LNCaP clone FGC (cell line): ENCODE measurements around the gene BST1.
"Not testable (repeated sequence)": the region's sequence is repeated elsewhere in the genome, so short reads cannot be mapped to it uniquely, and the experiment has no call there.

Source experiments
- DNase-seq: peaks from one replicate; pipeline ENCODE4 v3.0.0-alpha.2; 2011; ENCODE audit warnings: low read depth
- H3K4me3 ChIP-seq: 2 replicates; pipeline ENCODE4 v1.5.1; 2011; ENCODE audit warnings: mild to moderate bottlenecking, low read depth, low read length, control low read depth
- TF ChIP-seq, protein P1 (sequence below): IDR thresholded peaks from 2 replicates; pipeline ENCODE4 v1.5.1; 2012; ENCODE audit warnings: mild to moderate bottlenecking; ENCODE audit not compliant: control insufficient read depth, insufficient read depth; ENCODE audit errors: extremely low read depth

Gene BST1

DNA sequence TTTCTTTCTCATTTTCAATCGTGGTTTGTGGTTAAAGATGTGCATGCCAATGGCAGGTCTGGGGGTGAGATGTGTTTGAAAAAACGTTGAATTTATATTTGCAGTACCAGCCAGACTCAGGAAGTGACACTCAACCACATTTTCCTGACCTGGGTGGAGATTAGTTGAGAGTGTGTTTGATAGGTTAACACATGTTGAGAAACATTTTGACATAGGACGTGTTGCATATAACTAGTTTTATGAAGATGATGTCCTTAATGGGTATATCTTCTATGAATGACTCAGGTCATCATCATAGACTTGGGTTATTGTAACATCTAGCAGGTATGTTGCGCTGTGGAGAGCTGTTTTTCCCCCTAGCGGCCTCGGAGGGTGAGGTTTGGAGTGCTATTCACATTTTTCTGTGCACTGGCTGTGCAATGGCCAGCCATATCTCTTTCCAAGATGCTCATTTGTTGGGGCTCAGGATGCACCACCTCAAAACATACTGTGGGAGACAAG is 53.5 kb downstream of the BST1 start:
- no peak overlapping the region for H3K4me3 ChIP-seq
- DNase-seq = no peak

DNA sequence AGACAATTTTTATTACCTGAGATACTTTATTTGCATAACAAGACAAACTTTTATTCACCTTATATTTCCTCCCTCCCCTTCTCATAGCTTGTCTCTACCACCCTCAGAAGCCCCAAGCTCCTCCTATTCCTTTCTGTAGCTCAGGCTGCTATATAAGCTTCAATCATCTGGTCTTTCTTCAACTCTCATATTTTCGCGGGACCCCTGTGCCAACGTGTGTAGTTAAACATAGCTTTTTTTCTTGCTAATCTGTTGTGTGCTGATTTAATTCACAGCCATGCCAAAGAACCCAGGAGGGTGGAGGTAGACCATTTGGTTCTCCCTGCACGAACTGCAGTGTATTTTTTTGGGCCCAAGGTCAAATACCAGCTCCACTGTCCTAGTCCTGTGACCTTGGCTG is 54.2 kb downstream of the BST1 start:
- TF ChIP-seq, protein P1, sequence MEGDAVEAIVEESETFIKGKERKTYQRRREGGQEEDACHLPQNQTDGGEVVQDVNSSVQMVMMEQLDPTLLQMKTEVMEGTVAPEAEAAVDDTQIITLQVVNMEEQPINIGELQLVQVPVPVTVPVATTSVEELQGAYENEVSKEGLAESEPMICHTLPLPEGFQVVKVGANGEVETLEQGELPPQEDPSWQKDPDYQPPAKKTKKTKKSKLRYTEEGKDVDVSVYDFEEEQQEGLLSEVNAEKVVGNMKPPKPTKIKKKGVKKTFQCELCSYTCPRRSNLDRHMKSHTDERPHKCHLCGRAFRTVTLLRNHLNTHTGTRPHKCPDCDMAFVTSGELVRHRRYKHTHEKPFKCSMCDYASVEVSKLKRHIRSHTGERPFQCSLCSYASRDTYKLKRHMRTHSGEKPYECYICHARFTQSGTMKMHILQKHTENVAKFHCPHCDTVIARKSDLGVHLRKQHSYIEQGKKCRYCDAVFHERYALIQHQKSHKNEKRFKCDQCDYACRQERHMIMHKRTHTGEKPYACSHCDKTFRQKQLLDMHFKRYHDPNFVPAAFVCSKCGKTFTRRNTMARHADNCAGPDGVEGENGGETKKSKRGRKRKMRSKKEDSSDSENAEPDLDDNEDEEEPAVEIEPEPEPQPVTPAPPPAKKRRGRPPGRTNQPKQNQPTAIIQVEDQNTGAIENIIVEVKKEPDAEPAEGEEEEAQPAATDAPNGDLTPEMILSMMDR = no peak
- no peak for DNase-seq
- no peak overlapping the region for H3K4me3 ChIP-seq

More for the DNA sequence above, 53.5 kb downstream of the BST1 start:
- TF ChIP-seq, protein P1 = no peak

DNA sequence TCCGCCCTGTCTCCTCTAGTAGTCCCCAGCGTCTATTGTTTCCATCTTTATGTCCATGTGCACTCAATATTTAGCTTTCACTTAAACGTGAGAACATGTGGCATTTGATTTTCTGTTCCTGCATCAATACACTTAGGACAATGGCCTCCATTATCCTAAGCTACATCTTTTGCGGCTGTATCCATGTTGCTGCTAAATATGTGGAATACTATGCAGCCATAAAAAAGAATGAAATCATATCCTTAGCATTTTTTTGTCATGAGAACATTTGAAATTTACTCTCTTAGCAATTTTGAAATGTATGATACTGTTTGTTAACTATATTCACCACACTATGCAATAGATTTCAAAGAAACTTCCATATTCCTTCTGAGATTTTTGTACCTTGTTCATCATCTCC is 55.4 kb downstream of the BST1 start:
- no peak for DNase-seq
- TF ChIP-seq, protein P1 = no peak
- H3K4me3 ChIP-seq = no peak overlapping the region

DNA sequence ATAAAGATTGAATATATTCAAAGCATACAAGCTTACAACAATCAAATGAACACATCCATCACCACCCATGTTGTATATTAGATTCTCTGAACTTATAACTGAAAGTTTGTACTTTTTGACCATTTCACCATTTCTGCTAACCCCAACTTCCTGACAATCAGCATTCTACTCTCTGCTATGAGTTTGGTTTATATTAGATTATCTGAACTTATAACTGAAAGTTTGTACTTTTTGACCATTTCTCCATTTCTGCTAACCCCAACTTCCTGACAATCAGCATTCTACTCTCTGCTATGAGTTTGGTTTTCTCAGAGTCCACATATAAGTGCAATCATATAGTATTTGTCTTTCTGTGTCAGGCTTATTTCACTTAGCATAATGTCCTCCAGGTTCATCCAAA is 59.6 kb downstream of the BST1 start:
- not testable (repeated sequence) for DNase-seq, H3K4me3 ChIP-seq

DNA sequence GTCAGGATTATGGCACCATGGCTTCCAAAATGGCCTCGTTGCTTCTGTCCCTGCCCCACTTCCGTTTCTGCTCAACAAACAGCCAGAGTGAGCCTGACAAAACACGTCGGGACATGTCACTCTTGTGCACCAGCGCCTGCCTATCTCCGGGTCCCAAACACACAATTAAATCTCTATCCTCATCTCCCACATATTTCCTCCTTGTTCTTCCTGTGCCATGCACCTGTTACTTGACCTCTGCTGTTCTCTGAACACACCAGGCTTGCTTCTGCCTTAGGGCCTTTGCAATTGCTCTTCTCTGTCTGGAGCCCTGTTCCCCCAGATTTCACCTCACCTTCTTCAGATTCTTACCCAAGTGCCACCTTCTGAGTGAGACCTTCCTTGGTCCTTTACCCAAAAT is 62.5 kb downstream of the BST1 start:
- DNase-seq = no peak
- TF ChIP-seq, protein P1 = no peak

DNA sequence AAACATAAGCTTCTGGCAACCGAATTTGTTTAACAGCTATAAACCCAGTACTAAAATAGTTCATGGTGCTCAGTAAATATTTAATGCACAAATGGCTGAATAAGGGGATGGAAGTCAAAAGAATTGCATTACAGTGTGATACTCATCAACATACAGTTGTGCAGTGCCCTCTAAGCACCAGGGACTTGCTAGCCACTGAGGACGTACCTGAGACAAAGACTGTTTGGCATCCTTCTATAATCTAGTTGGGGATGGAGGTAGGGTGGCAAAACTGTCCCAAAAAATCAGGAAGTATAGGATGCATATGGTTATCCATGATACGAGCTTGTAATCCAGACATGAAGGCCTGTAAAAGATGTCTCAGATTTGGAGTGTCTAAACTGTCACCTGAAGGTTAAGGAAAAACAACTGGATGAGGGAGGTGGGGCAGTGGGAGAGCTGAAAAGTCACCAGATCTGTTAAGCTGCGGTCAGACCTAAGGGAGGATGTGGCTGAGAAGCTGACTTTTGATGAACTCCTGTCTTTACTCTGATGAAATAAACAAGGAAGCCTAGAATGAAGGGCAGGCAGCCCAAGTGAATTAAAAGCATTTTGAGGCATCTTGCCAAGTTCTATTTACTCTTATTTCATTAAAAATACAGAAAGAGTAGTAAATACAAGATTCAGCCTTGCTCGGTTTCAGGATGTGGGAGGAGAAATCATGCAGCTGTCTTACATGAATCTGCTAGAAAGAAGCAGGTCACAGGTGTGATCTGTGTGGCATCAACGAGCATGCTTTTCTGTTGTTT is 63.2 kb downstream of the BST1 start:
- DNase-seq = peak; percentile 68
- H3K4me3 ChIP-seq = no peak overlapping the region

More for the DNA sequence above, 62.5 kb downstream of the BST1 start:
- H3K4me3 ChIP-seq = no peak overlapping the region

DNA sequence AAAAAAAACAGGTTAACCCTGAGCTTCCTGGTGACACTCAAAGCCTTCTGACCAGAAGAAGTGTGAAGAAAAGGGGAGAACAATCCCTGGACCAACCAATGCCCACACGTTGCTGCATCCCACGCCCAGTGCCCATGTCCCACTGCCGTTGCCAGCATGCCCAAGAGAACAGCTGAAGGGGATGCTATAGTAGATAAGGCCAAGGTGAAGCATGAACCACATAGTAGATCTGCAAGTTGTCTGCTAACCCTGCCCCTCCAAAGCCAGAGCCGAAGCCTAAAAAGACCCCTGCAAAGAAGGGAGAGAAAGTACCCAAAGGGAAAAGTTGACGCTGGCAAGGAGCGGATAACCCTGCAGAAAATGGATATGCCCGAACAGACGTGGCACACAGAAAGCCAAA is 64.0 kb downstream of the BST1 start:
- TF ChIP-seq, protein P1 = no peak
- no peak for DNase-seq
- no peak overlapping the region for H3K4me3 ChIP-seq

More for the DNA sequence above, 63.2 kb downstream of the BST1 start:
- TF ChIP-seq, protein P1 = no peak
